Epithelial cell of proximal tubule (primary cell): Measurements from ENCODE around the gene CAMSAP3. TPM values are rescaled to one million over a fixed set of nuclear protein-coding genes. Genes with fewer than 3 reads are reported as not detected.

Experiments used
- DNase-seq: peaks from one replicate; pipeline ENCODE4 v3.0.0-alpha.2; 2011; ENCODE audit warnings: low read depth
- H3K4me3 ChIP-seq: 2 replicates; pipeline ENCODE4 v1.5.1; 2011; ENCODE audit warnings: low read depth, mild to moderate bottlenecking, low read length
- total RNA-seq: library from RNA; depleted of rRNA; stranded (reverse); fragments of >200 nt; gene quantifications from 2 replicates; pipeline ENCODE4 v1.2.3, GENCODE V29; 2015
- TF ChIP-seq, protein P1 (sequence below): conservative IDR thresholded peaks from 2 replicates; pipeline ENCODE4 v1.5.1; 2012; ENCODE audit warnings: low read depth, mild to moderate bottlenecking, low read length

The CAMSAP3 gene
- total RNA-seq, 1 donor from 2014 or later: 12.4 TPM

DNA sequence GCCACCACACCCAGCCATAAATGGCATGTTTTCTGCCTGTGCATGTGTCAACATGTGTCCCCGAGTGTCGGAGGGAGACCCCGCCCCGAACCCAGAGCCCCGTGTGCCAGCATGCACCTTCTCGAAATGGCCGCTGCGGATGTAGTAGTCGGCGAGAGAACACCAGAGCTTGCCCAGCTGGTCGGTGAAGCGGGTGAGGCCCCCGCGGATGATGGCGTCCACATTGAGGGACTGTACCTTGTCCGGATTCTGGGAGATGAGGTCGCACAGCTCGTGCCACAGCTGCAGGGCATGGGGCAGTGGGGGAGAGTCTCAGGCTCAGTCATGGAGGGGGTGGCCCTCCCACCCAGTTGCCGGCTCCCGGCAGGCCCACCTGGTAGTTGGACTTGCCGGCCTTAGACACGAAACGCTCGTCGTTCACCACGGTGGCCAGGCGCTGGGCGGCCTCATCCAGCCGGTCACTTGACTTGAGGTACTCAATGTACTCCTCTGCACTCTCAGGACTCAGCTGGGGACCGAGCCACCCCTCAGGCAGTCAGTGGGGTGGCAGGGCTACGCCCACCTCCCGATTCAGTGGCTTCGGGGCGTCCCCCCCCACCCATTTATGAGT, 30.2 kb downstream of the CAMSAP3 start:
- TF ChIP-seq, protein P1, sequence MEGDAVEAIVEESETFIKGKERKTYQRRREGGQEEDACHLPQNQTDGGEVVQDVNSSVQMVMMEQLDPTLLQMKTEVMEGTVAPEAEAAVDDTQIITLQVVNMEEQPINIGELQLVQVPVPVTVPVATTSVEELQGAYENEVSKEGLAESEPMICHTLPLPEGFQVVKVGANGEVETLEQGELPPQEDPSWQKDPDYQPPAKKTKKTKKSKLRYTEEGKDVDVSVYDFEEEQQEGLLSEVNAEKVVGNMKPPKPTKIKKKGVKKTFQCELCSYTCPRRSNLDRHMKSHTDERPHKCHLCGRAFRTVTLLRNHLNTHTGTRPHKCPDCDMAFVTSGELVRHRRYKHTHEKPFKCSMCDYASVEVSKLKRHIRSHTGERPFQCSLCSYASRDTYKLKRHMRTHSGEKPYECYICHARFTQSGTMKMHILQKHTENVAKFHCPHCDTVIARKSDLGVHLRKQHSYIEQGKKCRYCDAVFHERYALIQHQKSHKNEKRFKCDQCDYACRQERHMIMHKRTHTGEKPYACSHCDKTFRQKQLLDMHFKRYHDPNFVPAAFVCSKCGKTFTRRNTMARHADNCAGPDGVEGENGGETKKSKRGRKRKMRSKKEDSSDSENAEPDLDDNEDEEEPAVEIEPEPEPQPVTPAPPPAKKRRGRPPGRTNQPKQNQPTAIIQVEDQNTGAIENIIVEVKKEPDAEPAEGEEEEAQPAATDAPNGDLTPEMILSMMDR: no peak
- no peak for DNase-seq
- no peak overlapping the region for H3K4me3 ChIP-seq

DNA sequence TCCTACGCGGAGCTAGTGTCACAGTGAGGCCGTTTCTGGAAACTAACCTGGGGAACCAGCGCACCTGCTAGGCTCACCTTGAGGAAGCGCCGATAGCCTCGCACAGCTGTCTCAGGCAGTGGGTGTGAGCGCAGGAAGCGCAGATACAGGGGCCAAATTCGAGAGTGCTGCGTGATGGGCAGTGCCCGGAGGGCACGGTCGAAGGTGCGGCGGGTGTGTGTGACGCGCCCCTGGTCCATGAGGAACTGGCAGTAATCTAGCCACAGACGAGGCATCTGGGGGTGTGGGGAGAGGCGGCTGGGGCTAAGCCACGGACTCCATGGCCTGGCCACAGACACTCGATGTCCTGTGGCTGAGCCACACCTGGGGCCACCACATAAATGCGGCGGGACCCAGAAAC, 31.5 kb downstream of the CAMSAP3 start:
- TF ChIP-seq, protein P1: no peak
- no peak for DNase-seq

DNA sequence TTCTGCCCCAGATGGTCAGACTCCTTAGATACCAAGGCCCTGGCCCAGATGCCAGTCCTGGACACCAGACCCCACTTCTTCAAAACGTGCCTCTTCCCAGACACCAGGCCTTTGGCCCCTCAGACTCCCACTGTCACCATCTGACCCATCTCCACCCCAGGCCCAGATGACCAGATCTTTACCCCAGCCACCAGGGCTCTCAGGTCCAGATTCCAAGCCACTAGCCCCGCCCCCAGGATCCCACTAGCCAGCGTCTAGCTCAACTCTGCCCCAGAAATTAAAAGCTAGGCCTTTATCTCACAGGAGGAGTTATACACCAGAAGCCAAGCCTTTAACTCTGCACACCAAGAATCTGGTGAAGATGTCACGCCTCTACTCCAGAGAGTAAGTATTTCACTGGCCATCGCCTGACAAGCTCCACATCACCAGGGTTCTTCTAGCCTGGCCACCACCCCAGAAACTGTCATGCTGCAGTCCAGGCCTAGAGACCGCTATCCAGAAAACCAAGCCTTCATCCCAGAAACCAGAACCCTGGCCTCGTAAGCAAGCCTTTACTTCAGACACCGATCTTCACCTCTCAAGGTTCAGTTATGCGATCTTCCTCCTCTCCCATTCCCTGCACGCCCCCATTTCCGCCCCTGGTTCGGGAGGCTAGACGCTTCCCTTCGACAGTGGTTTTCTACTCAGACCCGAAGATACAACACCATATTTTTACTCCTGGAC, 33.1 kb downstream of the CAMSAP3 start:
- no peak for DNase-seq
- TF ChIP-seq, protein P1: no peak
- H3K4me3 ChIP-seq: peak overlapping the region; percentile 75

More for the DNA sequence above, 31.5 kb downstream of the CAMSAP3 start:
- H3K4me3 ChIP-seq: no peak overlapping the region

DNA sequence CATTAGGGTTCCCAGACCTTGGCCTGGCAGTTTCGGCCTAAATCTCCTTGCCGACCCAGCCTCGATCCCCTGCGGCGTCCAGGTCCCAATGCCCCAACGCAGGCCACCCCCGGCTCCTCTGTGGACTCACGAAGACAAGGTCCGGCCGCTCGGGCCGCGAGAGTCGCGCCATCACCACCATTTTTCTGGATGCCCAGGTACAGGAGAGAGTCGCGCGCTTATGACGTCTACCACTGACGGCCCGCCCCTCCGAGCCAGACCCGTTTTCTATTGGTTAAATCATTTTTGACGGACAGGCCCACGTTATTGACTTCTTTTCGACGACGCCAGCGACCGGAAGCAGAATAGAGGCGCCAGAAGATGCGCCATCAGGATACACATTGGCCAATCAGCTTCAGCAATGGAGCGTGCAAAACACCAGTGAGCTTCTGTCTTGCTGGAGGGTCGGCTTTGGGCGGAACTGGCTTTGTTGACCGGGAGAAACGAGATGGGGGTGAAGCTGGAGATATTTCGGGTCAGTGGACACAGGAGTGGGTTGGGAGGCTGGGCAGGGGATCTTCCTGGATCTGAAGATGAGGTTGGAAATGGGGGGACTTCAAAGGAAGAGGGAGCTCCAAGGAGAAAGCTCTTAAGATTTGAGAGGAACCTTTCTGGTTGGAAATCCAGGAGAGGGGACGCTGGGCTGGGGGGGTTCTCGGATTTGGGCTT, 33.8 kb downstream of the CAMSAP3 start, which contains the start of the genes PET100 and XAB2:
Gene PET100 (plus strand): TSS at position 447 of the 708 bp plus-strand sequence. CDS start 41 bp downstream, at position 488.
Gene XAB2 (minus strand): TSS at position 199 of the 708 bp plus-strand sequence. CDS start 18 bp downstream, at position 181.
- TF ChIP-seq, protein P1: no peak
- DNase-seq: peak; percentile 91
- H3K4me3 ChIP-seq: peak within 1 kb of the TSS; percentile 75

DNA sequence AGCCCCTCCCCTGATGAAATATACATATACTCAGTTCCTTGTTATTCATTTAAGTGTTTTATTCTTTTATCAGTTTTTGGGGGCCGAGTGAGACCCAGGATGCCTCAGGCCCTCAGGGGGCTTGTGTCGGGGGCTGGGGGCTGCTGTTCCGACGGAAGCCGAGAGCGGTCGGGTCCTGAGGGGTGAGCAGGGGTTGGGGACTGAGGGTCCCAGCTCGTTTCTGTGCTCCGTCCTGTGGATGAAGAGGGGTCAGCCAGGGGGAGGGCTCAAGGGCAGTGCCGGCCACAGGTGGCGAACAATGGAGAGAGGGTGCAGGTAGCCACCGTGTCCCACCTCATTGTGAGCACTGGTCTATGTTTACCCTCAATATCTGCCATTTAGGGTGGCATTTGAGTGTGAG, 35.9 kb downstream of the CAMSAP3 start:
- DNase-seq: no peak
- H3K4me3 ChIP-seq: no peak overlapping the region
- TF ChIP-seq, protein P1: no peak

DNA sequence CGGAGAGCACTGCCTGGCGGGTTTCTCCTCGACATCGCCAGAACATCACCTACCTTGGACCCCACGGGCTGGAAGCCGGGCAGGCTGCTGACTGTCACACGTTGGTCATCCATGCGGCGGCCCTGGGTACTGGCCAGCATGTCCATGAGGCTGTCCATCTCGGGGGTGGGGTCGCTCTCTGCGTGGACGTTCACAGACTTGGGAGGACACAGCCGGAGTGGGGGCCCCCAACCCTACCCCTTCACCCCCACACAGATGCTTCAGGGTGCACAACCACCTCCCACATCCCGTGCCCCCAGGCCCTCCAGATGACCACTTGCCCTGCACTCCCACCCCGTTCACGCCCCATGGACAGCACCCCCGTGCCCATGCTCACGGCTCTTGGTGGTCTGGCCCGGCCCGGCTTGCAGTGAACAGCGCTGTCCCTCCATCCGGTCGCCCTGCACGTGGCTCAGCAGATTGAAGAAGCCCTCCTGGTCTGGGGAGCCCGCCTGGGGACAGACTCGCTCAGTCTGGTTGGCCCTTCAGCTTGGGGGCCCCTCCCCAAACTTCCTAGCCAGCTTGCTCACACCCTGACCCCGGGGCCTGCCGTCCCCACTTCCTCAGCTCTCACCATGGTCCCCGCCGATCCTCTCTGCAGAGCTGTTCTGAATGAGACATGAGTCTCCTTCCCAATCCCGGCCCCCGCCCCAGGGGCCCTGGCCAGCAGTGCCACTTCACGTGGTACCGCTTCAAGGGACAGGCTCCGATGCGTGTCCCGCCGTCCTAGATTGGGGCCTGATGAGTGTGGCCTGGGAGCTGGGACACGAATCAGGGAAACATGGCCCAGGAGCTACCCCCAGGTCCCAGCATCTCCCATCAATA, 36.9 kb downstream of the CAMSAP3 start:
- TF ChIP-seq, protein P1: no peak
- no peak for DNase-seq
- H3K4me3 ChIP-seq: no peak overlapping the region
